Vagina (tissue), 2 donors: Measurements from ENCODE around the gene CSRP2.

ENCODE experiments used
- CTCF ChIP-seq, 3 experiments: fragments of 450-650 bp in 2 of 3; fragments of 200-600 bp in 1 of 3; sonication (generic) in 1 of 3; IDR thresholded peaks; one replicate each; pipeline ENCODE4 v1.5.1; 2017 to 2019; ENCODE audit warnings: antibody characterized with exemption in 3 of 3, mild to moderate bottlenecking in 2 of 3, moderate library complexity in 2 of 3
- POLR2A ChIP-seq, 2 donors: fragments of 450-650 bp; IDR thresholded peaks; one replicate each; pipeline ENCODE4 v1.6.1; 2017; ENCODE audit warnings: antibody characterized with exemption in 2 of 2, mild to moderate bottlenecking in 2 of 2, moderate library complexity in 2 of 2
- POLR2AphosphoS5 ChIP-seq, 2 donors: sonication (generic); formaldehyde crosslinking; IDR thresholded peaks; one replicate each; pipeline ENCODE4 v1.9.0; 2017; ENCODE audit warnings: antibody characterized with exemption in 2 of 2, mild to moderate bottlenecking in 2 of 2, low read depth in 1 of 2; ENCODE audit not compliant: insufficient read depth in 1 of 2

- TF ChIP-seq CTCF (IDR thresholded peaks at IDR 0.05): no peak
- TF ChIP-seq POLR2A (IDR thresholded peaks at IDR 0.05): no peak
- no peak for TF ChIP-seq POLR2AphosphoS5 (IDR thresholded peaks at IDR 0.05; ENCODE audit: insufficient read depth in 1 of 2, low read depth in 1 of 2)
These were observed 520 bp downstream of the CSRP2 start for GRCh38 chr12:76878099-76878898.
